ENCODE data around the gene TMEM233. TPM values are rescaled to one million over a fixed set of nuclear protein-coding genes. Genes with fewer than 3 reads are reported as not detected.

The TMEM233 gene
- total and polyA plus RNA-seq, 10 of the 15 experiments (the other 5 are each of a cell fraction or from before 2014, with no cell fraction given): not detected

DNA sequence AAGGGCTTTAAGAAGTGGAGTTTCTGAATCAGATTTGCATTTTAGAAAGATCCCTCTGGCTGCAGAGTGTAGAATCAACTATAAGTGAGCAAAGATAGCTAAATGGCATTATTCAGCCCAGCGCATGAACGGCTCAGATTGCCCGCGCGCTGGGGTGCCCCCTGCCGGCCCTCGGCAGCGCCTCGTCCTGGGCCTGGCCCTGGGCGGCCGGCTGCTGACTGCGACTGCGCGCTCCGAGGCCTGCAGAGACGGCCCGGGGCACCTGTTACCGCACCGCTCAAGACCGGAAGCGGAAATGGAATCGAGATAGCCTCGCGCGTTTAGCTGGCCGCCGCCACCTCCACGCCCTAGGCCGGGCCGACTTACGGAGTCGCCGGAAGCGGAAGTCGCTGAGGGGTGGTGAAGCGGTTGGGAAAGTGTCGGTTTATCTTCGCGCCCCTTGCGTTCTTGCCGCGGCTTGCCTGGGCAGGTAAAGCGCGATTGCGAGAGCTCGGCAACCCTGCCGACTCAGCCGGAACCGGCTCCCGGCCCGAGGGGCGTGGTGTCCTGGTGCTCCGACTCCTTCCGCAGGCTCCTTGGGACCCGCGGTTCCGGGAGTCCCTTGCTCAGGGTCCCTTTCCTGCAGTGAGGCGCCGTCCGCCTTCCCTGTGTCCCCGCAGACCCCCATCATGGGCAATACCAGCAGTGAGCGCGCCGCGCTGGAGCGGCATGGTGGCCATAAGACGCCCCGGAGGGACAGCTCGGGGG lies 74.2 kb downstream of the TMEM233 start, which contains the start of gene PRKAB1 (continued):
- peak; percentile 45 for TF ChIP-seq MLLT1 (IDR thresholded peaks at IDR 0.05)
- TF ChIP-seq YY1 (IDR thresholded peaks at IDR 0.05; ENCODE audit: low read depth, low read length): peak; percentile 51; the same call in 1 of the 2 replicates
- no peak; the same call in 1 of the 2 replicates for TF ChIP-seq ASH2L (IDR thresholded peaks at IDR 0.05; ENCODE audit: borderline replicate concordance, low read depth)
- TF ChIP-seq HDGF (IDR thresholded peaks at IDR 0.05): peak; percentile 91
- TF ChIP-seq POLR2A (IDR thresholded peaks at IDR 0.05; ENCODE audit: low read depth, low read length): peak; percentile 97

- Histone ChIP-seq H3K9me3 (replicated peaks; ENCODE audit: control insufficient read depth, insufficient read depth, low read length) (no peaks in the 10 kb centered on the region), H3K79me2 (ENCODE audit: control insufficient read depth, insufficient read depth, low read length) (peaks cover 40% of the 10 kb centered on the region), H2AFZ (ENCODE audit: control insufficient read depth, low read depth, low read length) (peak overlapping the region; percentile 85), H3K9ac (ENCODE audit: control insufficient read depth, insufficient read depth, low read length) (peak overlapping the region; percentile 99), H3K36me3 (ENCODE audit: control insufficient read depth in 2 of 2, insufficient read depth in 2 of 2, low read length in 1 of 2) (peaks cover 2 to 10% of the 10 kb centered on the region in 2 experiments; a peak in 3 of 4 replicates), H3K4me1 (ENCODE audit: control insufficient read depth, insufficient read depth, low read length) (peaks cover 23% of the 10 kb centered on the region), H4K20me1 (ENCODE audit: control insufficient read depth, insufficient read depth) (no peaks in the 10 kb centered on the region), H3K27me3 (replicated peaks in 1 of 2; ENCODE audit: control insufficient read depth in 2 of 2, insufficient read depth in 2 of 2, low read length in 1 of 2) (no peaks in the 10 kb centered on the region), H3K4me3 (peak overlapping the region; percentile 98), H3K27ac (ENCODE audit: control insufficient read depth, insufficient read depth) (peak overlapping the region; percentile 97), H3K4me2 (ENCODE audit: control insufficient read depth, insufficient read depth) (peak overlapping the region; percentile 77)
- ChIA-PET POLR2A (interaction anchor here (0.5 to 5.4 kb wide), 6 partner anchors 9 to 113 kb away, joined by 3 to 54 read pairs (median 3); no protein-coding TSS in a partner anchor), RAD21 (ENCODE audit: unreplicated experiment) (interaction anchor here (1.0 to 4.3 kb wide), 6 partner anchors 13 to 454 kb away, joined by 3 to 41 read pairs (median 5); partner anchors contain the start of gene BICDL1), CTCF (interaction anchor here (0.9 to 7.2 kb wide), 8 partner anchors 9 to 60 kb away, joined by 3 to 91 read pairs (median 6); no protein-coding TSS in a partner anchor), SMC1A (ENCODE audit: uncharacterized antibody, unreplicated experiment) (interaction anchor here (6.9 kb wide), 1 partner anchor 12 kb away, joined by 83 read pairs; no protein-coding TSS in a partner anchor)
- in situ Hi-C loops (cut with MboI): loop anchor here (25.0 kb wide), 1 partner anchor 1531 kb away; the partner anchor contains the start of gene PEBP1
- no peak for FAIRE-seq
- under 1% methylated on average over 14 of the region's 14 CpGs for WGBS (ENCODE audit: insufficient coverage, insufficient replicate concordance, low lambda C conversion rate, missing lambda C conversion rate)
- no TSS peak for BruUV-seq (replicated peaks)
- no peak for TF ChIP-seq MXI1 (IDR thresholded peaks at IDR 0.05; ENCODE audit: low read depth, low read length)
- TF ChIP-seq RB1 (IDR thresholded peaks at IDR 0.05; ENCODE audit: borderline replicate concordance): no peak
- TF ChIP-seq SREBF2 (IDR thresholded peaks at IDR 0.05; ENCODE audit: low read length): no peak
- TF ChIP-seq, protein P1, sequence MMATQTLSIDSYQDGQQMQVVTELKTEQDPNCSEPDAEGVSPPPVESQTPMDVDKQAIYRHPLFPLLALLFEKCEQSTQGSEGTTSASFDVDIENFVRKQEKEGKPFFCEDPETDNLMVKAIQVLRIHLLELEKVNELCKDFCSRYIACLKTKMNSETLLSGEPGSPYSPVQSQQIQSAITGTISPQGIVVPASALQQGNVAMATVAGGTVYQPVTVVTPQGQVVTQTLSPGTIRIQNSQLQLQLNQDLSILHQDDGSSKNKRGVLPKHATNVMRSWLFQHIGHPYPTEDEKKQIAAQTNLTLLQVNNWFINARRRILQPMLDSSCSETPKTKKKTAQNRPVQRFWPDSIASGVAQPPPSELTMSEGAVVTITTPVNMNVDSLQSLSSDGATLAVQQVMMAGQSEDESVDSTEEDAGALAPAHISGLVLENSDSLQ (IDR thresholded peaks at IDR 0.05): peak; percentile 46; the same call in 1 of the 2 replicates
- no peak for TF ChIP-seq PML (IDR thresholded peaks at IDR 0.05; ENCODE audit: low read length)
- TF ChIP-seq MYC (IDR thresholded peaks at IDR 0.05; ENCODE audit: insufficient read depth, insufficient read length, insufficient replicate concordance, low read length, severe bottlenecking): no peak
- DNase-seq (ENCODE audit: low read depth, low spot score): no peak
- no peak for ATAC-seq
- intact Hi-C loops (cut with micrococcal nuclease; ENCODE audit: unreplicated experiment): loop anchor here (5.0 kb wide), 3 partner anchors 226 to 319 kb away; partner anchors contain the start of gene BICDL1
These were observed 74.8 kb downstream of the TMEM233 start for GRCh38 chr12:119668324-119668841.

Measured in GM12878 (cell line).